Measurements from ENCODE around the gene POLR3K.

- no peak for TF ChIP-seq POLR2AphosphoS5 (IDR thresholded peaks at IDR 0.05; ENCODE audit: low read depth)
- TF ChIP-seq REST (IDR thresholded peaks at IDR 0.05; ENCODE audit: insufficient replicate concordance, low read depth) = no peak
- TF ChIP-seq CTCF (IDR thresholded peaks at IDR 0.05; ENCODE audit: insufficient read depth, low read length) = no peak
- no peak for TF ChIP-seq SPI1 (IDR thresholded peaks at IDR 0.05; ENCODE audit: borderline replicate concordance, low read depth)
- no peak for TF ChIP-seq GABPA (IDR thresholded peaks at IDR 0.05; ENCODE audit: low read depth)
Observed at GRCh38 chr16:62283-62967, 9.0 kb upstream of the POLR3K start.

All from HL-60 (cell line).